NCI-H1048 (cell line): Measurements from ENCODE around the gene ZP1.

Experiments used
- DNase-seq: peaks from one replicate; lab custom pipeline; 2025; lab: John Stamatoyannopoulos, UW

Gene ZP1

GRCh38 chr11:60910281-60910687 is 42.9 kb downstream of the ZP1 start:
- no peak for DNase-seq

- DNase-seq: no peak
Measured at GRCh38 chr11:60910711-60911380, 43.5 kb downstream of the ZP1 start.

GRCh38 chr11:60912223-60912850 is 45.0 kb downstream of the ZP1 start:
- no peak for DNase-seq

- no peak for DNase-seq
Measured at GRCh38 chr11:60912851-60913528, 45.6 kb downstream of the ZP1 start.

- peak; percentile 87 for DNase-seq
Measured at GRCh38 chr11:60913793-60914632, 46.7 kb downstream of the ZP1 start, which contains the start of gene TMEM109. Gene TMEM109, plus strand, starts transcription at chr11:60914158. Its CDS starts 5,536 bp downstream, at chr11:60919694.

GRCh38 chr11:60914633-60915247 is 47.4 kb downstream of the ZP1 start:
- DNase-seq: no peak

GRCh38 chr11:60915248-60915914 is 48.0 kb downstream of the ZP1 start:
- no peak for DNase-seq

- DNase-seq: no peak
Measured at GRCh38 chr11:60916669-60917206, 49.4 kb downstream of the ZP1 start.

GRCh38 chr11:60917267-60917666 is 49.9 kb downstream of the ZP1 start:
- DNase-seq: no peak

- no peak for DNase-seq
Measured at GRCh38 chr11:60918251-60918938, 51.1 kb downstream of the ZP1 start.

GRCh38 chr11:60918939-60919265 is 51.6 kb downstream of the ZP1 start:
- no peak for DNase-seq

- DNase-seq: no peak
Measured at GRCh38 chr11:60919320-60919719, 52.0 kb downstream of the ZP1 start.

GRCh38 chr11:60919956-60920355 is 52.6 kb downstream of the ZP1 start:
- no peak for DNase-seq

- no peak for DNase-seq
Measured at GRCh38 chr11:60921259-60921658, 53.9 kb downstream of the ZP1 start.

- no peak for DNase-seq
Measured at GRCh38 chr11:60921777-60922335, 54.5 kb downstream of the ZP1 start.

- no peak for DNase-seq
Measured at GRCh38 chr11:60922906-60923305, 55.6 kb downstream of the ZP1 start.

- no peak for DNase-seq
Measured at GRCh38 chr11:60923326-60923725, 56.0 kb downstream of the ZP1 start.

GRCh38 chr11:60923800-60924109 is 56.4 kb downstream of the ZP1 start:
- DNase-seq: no peak

GRCh38 chr11:60924110-60924905 is 57.0 kb downstream of the ZP1 start, which contains the start of gene TMEM132A:
Gene TMEM132A, plus strand, starts transcription at chr11:60924460. Its CDS starts 174 bp downstream, at chr11:60924634.
- peak; percentile 39 for DNase-seq
